Stimulated activated CD4-positive, alpha-beta T cell treated with anti-CD3 and anti-CD28 coated beads, Interleukin-15, amount 100 ng/mL, for 48 hours (primary cell): ENCODE results near the gene DSTN.

ENCODE experiments used
- DNase-seq, 2 donors: peaks; one replicate each; pipeline ENCODE4 v3.0.0-alpha.2; 2020; ENCODE audit warnings: low read depth in 2 of 2

The DSTN gene

GRCh38 chr20:17624551-17625245, 54.8 kb downstream of the DSTN start:
- no peak for DNase-seq

- DNase-seq = no peak
These were observed 55.6 kb downstream of the DSTN start for GRCh38 chr20:17625246-17626051.

- DNase-seq = no peak
These were observed 56.5 kb downstream of the DSTN start for GRCh38 chr20:17626217-17627007.

- no peak for DNase-seq
These were observed 57.5 kb downstream of the DSTN start for GRCh38 chr20:17627101-17627955.

- DNase-seq = no peak
These were observed 58.4 kb downstream of the DSTN start for GRCh38 chr20:17628101-17628841.

GRCh38 chr20:17629025-17629424, 59.1 kb downstream of the DSTN start:
- no peak for DNase-seq

- no peak for DNase-seq
These were observed 59.8 kb downstream of the DSTN start for GRCh38 chr20:17629678-17630089.

- DNase-seq = no peak
These were observed 60.4 kb downstream of the DSTN start for GRCh38 chr20:17630151-17630805.

- DNase-seq = no peak
These were observed 60.9 kb downstream of the DSTN start for GRCh38 chr20:17630806-17631195.

GRCh38 chr20:17631576-17632319, 61.9 kb downstream of the DSTN start:
- DNase-seq = no peak

- no peak for DNase-seq
These were observed 63.5 kb downstream of the DSTN start for GRCh38 chr20:17633221-17633849.

GRCh38 chr20:17633850-17634500, 64.1 kb downstream of the DSTN start:
- no peak for DNase-seq

- DNase-seq = no peak
These were observed 64.9 kb downstream of the DSTN start for GRCh38 chr20:17634661-17635331.

- no peak for DNase-seq
These were observed 65.7 kb downstream of the DSTN start for GRCh38 chr20:17635332-17636244.

GRCh38 chr20:17636523-17637412, 66.9 kb downstream of the DSTN start:
- DNase-seq = no peak

- DNase-seq = no peak
These were observed 67.5 kb downstream of the DSTN start for GRCh38 chr20:17637413-17637780.
